PC-9 (cell line): Measurements from ENCODE around the gene ALPK3.

ENCODE experiments used
- CTCF ChIP-seq: fragments of 200-600 bp; sonication (generic); conservative IDR thresholded peaks from 2 replicates; pipeline ENCODE4 v1.6.1; 2017; ENCODE audit warnings: mixed run types, antibody characterized with exemption, mild to moderate bottlenecking, moderate library complexity
- EZH2 ChIP-seq: fragments of 200-600 bp; sonication (generic); IDR thresholded peaks from 2 replicates; pipeline ENCODE4 v1.8.0; 2017; ENCODE audit warnings: antibody characterized with exemption, low read depth

- TF ChIP-seq CTCF (no peak), EZH2 (no peak)
Measured at GRCh38 chr15:84840741-84841429, 23.7 kb downstream of the ALPK3 start.
